ENCODE measurements around the gene SMIM1.

Gene SMIM1

DNA sequence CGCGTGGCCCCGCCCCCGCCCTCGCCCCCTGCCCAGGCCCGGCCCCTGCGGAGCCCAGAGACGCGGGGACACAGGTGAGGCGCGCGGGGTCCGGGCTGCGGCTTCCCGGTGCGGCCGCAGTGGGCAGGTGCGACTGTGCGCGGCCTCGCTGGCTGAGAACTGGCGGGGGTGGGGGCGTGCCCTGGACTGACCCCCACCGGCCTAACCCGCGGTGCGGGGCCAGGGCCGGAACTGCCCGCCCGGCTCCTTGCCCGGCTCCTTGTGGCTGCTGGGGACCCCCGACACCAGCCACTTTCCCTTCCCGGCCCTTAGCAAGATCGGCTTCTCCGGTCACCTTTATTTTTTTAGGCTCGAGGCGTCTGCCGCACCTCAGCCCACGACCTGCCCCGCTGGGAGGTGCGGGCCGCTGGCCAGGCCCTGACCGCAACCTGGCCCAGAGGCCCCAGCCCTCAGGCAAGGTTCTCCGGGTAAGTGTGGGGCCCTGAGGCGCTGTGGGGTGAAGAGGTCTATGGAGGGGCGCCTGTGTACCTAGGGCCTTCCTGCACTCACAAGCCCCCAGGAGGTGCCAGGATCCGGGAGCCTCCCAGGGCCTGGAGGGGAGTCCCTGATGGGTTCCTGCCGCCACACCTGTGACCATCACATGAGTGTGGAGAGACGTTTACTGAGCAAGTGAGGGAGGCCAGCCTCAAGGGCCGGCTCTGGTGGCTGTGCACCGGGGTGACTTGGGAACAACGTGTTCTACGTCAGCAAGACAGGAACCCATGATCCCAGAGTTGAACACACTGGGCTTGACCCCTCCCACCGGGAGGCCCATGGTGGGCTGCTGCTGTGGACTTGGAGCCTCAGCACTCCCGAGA lies at the start of gene SMIM1:
Gene SMIM1 (plus strand): TSS at position 35 of the 857 bp plus-strand sequence. CDS start 2,625 bp downstream, outside the sequence.
- peak; percentile 60 to 69 for DNase-seq
- TF ChIP-seq POLR2A (IDR thresholded peaks at IDR 0.05; ENCODE audit: low read length) (peak; percentile 84), GATA1 (IDR thresholded peaks at IDR 0.05; ENCODE audit: low read depth, low read length) (no peak)

- DNase-seq = no peak
- TF ChIP-seq POLR2A (IDR thresholded peaks at IDR 0.05; ENCODE audit: low read length) (no peak), GATA1 (IDR thresholded peaks at IDR 0.05; ENCODE audit: low read depth, low read length) (no peak)
Observed at GRCh38 chr1:3722846-3723245, 49.7 kb upstream of the SMIM1 start.

DNA sequence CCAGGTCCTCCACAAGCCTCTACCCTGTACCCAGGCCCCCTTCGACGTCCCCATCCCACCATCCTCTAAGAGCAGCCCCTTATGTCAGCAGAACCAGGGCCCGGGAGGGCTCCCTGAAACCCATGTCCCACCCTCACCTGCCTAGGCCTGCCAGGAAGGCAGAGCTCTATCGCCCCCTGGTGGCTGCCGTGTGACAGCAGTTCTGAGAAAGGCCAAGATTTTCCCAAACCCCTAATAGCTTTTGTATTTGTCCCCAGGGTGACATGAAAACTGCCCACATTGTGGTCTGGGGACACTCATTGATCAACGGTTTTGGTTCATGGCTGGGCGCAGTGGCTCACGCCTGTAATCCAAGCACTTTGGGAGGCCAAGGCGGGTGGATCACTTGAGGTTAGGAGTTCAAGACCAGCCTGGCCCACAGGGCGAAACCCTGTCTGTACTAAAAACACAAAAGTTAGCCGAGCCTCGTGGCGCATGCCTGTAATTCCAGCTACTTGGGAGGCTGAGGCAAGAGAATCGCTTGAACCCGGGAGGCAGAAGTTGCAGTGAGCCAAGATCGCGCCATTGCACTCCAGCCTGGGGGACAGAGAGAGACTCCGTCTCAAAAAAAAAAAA lies 48.0 kb upstream of the SMIM1 start:
- peak; percentile 70 to 85 for DNase-seq

DNA sequence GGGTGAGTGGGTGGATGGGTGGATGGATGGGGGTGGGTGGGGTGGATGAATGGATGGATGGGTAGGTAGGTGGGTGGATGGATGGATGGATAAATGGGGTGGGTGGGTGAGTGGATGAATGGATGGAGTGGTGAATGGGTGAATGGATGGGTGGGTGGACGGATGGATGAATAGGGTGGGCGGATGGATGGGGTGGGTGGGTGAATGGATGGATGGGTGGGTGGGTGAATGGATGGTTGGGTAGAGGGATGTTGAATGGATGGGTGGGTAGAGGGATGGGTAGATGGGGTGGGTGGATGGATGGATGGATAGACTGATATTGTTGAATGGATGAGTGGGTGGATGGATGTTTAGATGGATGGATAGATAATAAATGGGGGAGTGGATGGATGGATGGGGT lies 47.2 kb upstream of the SMIM1 start:
- TF ChIP-seq POLR2A (IDR thresholded peaks at IDR 0.05; ENCODE audit: low read length) (no peak), GATA1 (IDR thresholded peaks at IDR 0.05; ENCODE audit: low read depth, low read length) (no peak)
- no peak for DNase-seq

DNA sequence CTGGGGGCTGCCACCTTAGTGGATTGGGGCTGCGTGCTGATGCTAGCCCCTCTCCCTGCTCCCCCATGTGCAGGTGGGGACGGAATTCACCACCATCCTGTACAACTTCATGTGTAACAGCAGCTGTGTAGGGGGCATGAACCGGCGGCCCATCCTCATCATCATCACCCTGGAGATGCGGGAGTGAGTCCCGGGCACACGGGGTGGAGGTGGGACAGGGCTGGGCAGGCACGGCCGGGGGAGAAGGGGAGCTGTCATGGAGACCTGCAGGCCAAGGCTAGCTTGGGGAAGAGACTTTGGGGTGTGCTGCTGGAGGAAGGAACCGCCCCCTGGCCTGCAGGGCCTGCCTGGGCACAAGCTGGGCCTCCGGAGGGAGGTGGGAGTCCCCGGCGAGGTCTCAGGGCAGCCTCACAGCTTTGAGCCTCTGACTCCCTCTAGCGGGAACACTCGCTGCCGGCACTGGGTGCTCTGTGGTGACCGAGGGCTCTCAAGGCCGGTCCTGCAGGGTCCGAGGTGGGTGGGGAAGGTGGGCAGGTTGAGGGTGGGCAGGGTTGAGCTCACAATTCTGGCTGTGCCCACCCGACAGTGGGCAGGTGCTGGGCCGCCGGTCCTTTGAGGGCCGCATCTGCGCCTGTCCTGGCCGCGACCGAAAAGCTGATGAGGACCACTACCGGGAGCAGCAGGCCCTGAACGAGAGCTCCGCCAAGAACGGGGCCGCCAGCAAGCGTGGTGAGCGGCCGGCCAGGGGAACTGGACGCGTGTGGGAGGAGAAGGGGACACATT lies 45.3 kb upstream of the SMIM1 start:
- TF ChIP-seq POLR2A (IDR thresholded peaks at IDR 0.05; ENCODE audit: low read length) (no peak), GATA1 (IDR thresholded peaks at IDR 0.05; ENCODE audit: low read depth, low read length) (no peak)

DNA sequence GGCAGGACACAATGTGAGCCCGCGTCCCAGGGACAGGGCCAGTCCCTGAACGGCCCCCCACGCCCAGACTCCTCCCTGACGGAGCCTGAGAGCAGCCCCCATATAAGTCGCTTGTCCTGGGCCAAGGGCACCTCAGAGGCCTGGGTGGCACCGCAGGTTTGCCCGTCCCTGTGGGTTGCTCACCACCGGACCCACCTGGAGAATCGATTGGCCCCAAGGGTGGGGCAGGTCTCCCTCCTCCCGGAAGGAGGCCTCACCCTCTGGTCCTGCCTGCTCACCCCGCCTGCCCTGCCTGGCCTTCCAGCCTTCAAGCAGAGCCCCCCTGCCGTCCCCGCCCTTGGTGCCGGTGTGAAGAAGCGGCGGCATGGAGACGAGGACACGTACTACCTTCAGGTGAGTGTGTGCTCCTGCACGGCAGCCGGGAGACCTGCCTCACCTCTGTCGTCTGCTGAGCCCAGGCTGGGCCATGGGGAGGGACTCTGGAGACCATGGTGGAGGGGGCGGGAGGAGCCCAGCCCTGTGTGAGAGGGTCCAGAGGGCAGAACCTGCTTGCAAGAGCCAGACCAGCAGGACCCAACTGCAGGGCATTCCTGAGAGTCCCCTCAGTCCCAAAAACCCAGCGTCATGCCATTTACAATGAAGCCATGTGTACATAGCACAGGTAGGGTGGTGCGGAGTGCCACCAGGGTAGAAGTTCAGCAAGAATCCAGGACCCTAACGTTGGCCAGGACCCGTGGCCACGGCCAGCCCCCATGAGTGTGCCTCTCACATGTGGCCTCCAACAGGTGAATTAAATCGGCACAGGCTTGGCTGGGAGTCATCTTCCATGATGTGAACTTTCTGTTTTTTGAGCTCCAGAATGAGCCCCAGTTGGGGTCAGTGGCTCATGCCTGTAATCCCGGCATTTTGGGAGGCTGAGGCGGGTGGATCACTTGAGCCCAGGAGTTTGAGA lies 44.4 kb upstream of the SMIM1 start:
- TF ChIP-seq POLR2A (IDR thresholded peaks at IDR 0.05; ENCODE audit: low read length) = peak; percentile 20
- no peak for TF ChIP-seq GATA1 (IDR thresholded peaks at IDR 0.05; ENCODE audit: low read depth, low read length)

More for the DNA sequence above, 45.3 kb upstream of the SMIM1 start:
- peak; percentile 50 to 52 for DNase-seq

DNA sequence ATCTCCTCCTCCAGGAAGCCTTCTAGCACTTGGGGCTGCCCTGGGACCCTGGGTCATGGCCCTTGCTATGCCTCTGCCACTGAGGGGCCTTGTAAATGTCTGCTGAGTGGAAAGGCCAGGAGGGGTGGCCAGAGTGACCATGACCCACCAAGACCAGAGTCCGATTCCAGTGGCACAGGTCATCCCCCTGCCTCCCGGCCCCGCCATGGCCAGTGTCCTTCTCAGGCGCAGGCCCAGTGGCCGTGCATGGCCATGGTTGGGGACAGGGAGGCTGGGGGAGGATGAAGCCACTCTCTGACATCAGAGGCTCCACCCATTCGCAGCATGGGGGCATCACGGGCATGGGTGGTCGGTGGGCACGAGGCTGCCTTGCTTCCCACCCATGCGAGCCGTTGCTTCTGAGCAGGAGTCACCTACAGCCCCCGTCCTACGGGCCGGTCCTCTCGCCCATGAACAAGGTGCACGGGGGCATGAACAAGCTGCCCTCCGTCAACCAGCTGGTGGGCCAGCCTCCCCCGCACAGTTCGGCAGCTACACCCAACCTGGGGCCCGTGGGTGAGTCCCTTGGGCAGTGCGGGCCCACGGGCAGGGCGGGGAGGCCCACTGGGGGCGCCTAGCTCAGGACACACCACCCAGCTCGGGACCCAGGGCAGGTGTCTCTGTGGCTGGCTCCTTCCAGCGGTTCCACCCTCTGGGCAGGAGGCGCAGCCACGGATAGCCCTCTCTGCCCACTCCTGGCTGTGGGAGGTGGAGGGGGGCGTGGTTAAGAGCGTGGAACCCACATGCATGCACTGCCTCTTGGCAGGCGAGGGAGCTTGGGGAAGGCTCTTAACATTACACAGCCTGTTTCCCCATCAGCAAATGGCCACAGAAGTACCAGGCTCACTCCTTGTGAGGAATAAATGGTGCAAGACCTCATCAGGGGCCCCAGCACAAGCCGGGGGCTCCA lies 42.7 kb upstream of the SMIM1 start:
- no peak for TF ChIP-seq GATA1 (IDR thresholded peaks at IDR 0.05; ENCODE audit: low read depth, low read length)
- no peak for TF ChIP-seq POLR2A (IDR thresholded peaks at IDR 0.05; ENCODE audit: low read length)
- DNase-seq = no peak

More for the DNA sequence above, 44.4 kb upstream of the SMIM1 start:
- DNase-seq = no peak

DNA sequence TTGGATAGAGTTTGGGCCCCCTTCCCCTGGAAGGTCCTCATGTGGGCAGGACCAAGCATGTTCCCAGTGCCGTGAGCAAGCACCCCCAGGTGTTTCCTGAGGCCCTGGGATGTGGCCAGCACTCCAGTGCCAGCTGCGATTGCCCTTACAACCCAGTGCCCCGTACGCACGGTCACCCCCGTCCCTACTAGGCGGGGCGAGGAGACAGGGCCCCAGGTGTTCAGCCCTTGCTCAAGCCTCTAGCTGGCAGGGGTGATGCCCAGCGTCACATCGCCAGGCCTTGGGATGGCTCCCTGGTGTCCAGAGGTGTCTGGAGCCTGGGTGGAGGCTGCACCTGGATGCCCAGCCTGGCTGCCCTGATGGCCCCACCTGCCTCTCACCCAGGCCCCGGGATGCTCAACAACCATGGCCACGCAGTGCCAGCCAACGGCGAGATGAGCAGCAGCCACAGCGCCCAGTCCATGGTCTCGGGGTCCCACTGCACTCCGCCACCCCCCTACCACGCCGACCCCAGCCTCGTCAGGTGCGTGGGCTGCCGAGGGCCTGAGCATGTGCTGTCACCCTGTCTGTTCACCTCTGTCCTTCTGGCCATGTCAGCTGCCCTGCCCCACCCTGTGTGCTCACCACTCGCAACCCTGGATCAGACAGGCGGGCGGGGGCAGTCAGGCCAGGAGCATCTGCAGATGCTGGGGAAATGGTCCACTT lies 41.9 kb upstream of the SMIM1 start:
- no peak for TF ChIP-seq GATA1 (IDR thresholded peaks at IDR 0.05; ENCODE audit: low read depth, low read length)
- TF ChIP-seq POLR2A (IDR thresholded peaks at IDR 0.05; ENCODE audit: low read length) = no peak

GRCh38 chr1:3731583-3732433 lies 40.7 kb upstream of the SMIM1 start:
- no peak for TF ChIP-seq GATA1 (IDR thresholded peaks at IDR 0.05; ENCODE audit: low read depth, low read length)
- no peak for TF ChIP-seq POLR2A (IDR thresholded peaks at IDR 0.05; ENCODE audit: low read length)
- DNase-seq = no peak

More for the DNA sequence above, 41.9 kb upstream of the SMIM1 start:
- DNase-seq = no peak

DNA sequence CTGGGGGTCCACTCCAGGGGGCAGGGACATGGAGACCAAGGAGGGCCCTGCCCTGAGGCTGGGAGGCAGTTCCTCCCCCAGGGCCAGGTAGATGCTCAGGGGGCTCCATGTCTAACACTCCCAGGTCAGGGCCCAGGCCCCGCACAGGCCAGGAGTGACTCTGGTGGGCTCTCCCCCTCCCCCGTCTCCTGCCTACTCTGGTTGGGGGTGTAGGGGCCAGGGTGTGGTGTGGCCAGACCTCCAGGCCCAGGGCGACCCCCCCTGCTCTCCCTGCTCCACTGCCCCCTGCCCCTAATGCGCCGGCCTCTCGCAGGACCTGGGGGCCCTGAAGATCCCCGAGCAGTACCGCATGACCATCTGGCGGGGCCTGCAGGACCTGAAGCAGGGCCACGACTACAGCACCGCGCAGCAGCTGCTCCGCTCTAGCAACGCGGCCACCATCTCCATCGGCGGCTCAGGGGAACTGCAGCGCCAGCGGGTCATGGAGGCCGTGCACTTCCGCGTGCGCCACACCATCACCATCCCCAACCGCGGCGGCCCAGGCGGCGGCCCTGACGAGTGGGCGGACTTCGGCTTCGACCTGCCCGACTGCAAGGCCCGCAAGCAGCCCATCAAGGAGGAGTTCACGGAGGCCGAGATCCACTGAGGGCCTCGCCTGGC lies 40.0 kb upstream of the SMIM1 start:
- TF ChIP-seq POLR2A (IDR thresholded peaks at IDR 0.05; ENCODE audit: low read length) (no peak), GATA1 (IDR thresholded peaks at IDR 0.05; ENCODE audit: low read depth, low read length) (no peak)
- peak; percentile 35 to 51 for DNase-seq
